Thoracic aorta (tissue), 2 donors: ENCODE measurements around the gene SNRPB. TPM values are rescaled to one million over a fixed set of nuclear protein-coding genes. Genes with fewer than 3 reads are reported as not detected.

Experiments
- ATAC-seq: fragments of 150-250 bp; one replicate; pipeline ENCODE4 v1.8.0; 2017; ENCODE audit warnings: low read depth; ENCODE audit not compliant: insufficient number of reproducible peaks, low FRiP score
- DNase-seq: peaks from one replicate; pipeline ENCODE4 v3.0.0-alpha.2; 2020; ENCODE audit warnings: low spot score
- H3K27ac ChIP-seq, 2 donors: fragments of 200-600 bp; sonication (generic); 1 replicate in 1 of 2; 2 replicates in 1 of 2; pipeline ENCODE4 v1.5.1; 2016; ENCODE audit warnings: mild to moderate bottlenecking in 2 of 2, moderate library complexity in 2 of 2
- H3K27me3 ChIP-seq: fragments of 200-600 bp; sonication (generic); replicated peaks from 2 replicates; pipeline ENCODE4 v1.6.0; 2016; ENCODE audit warnings: mild to moderate bottlenecking; ENCODE audit not compliant: insufficient read depth
- H3K36me3 ChIP-seq: fragments of 200-600 bp; sonication (generic); one replicate; pipeline ENCODE4 v1.5.1; 2016
- H3K4me1 ChIP-seq, 2 donors: fragments of 200-600 bp; sonication (generic); 1 replicate in 1 of 2; 2 replicates in 1 of 2; pipeline versions ENCODE4 v1.5.1 to v1.6.0; 2016; ENCODE audit warnings: low read depth in 2 of 2, mild to moderate bottlenecking in 1 of 2; ENCODE audit not compliant: control insufficient read depth in 1 of 2
- H3K4me3 ChIP-seq: fragments of 200-600 bp; sonication (generic); 2 replicates; pipeline ENCODE4 v1.5.1; 2016; ENCODE audit warnings: mild to moderate bottlenecking
- H3K9me3 ChIP-seq: fragments of 200-600 bp; sonication (generic); 2 replicates; pipeline ENCODE4 v1.5.1; 2016
- CTCF ChIP-seq: fragments of 200-600 bp; sonication (generic); IDR thresholded peaks from one replicate; pipeline ENCODE4 v1.5.1; 2019; ENCODE audit warnings: antibody characterized with exemption
- total RNA-seq, 2 donors: library from RNA; depleted of rRNA; stranded (reverse); fragments of >200 nt; gene quantifications; one replicate each; pipeline versions ENCODE4 v1.1.0 to v1.2.3, GENCODE V29; 2016

The SNRPB gene
- total RNA-seq, 2 donors from 2014 or later, result 107 to 153 TPM

- Histone ChIP-seq H3K9me3 (no peaks in the 10 kb centered on the region), H3K4me1 (no peaks in the 10 kb centered on the region), H3K27ac (no peak overlapping the region), H3K27me3 (no peaks in the 10 kb centered on the region), H3K4me3 (no peak overlapping the region), H3K36me3 (no peaks in the 10 kb centered on the region)
- no peak for TF ChIP-seq CTCF
- ATAC-seq (no peak), DNase-seq (no peak)
Measured at GRCh38 chr20:2430538-2430937, 40.1 kb downstream of the SNRPB start.

GRCh38 chr20:2429051-2429450 is 41.5 kb downstream of the SNRPB start:
- DNase-seq, result no peak
- no peak for TF ChIP-seq CTCF
- Histone ChIP-seq H3K9me3 (no peaks in the 10 kb centered on the region), H3K36me3 (no peaks in the 10 kb centered on the region), H3K27me3 (no peaks in the 10 kb centered on the region), H3K27ac (no peak overlapping the region), H3K4me3 (no peak overlapping the region), H3K4me1 (no peaks in the 10 kb centered on the region)
- ATAC-seq, result no peak

DNA sequence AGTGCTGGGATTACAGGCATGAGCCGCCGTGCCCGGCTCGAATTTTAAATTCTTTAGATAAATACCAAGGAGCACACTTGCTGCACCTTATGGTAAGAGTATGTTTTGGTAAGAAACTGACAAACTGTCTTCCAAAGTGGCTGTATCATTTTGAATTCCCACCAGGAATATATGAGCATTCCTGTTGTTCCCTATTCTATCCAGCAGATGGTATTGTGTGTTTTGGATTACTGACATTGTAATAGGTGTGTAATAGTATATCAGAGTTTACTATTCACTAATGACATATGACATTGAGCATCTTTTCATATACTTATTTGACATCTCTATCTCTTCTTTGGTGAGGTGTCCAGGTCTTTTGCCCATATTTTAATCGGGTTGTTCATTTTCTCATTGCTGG is 49.3 kb downstream of the SNRPB start:
- Histone ChIP-seq H3K27ac (no peak overlapping the region), H3K4me1 (no peaks in the 10 kb centered on the region), H3K4me3 (no peak overlapping the region), H3K9me3 (no peaks in the 10 kb centered on the region), H3K27me3 (no peaks in the 10 kb centered on the region), H3K36me3 (no peaks in the 10 kb centered on the region)
- DNase-seq (no peak), ATAC-seq (no peak)
- no peak for TF ChIP-seq CTCF

DNA sequence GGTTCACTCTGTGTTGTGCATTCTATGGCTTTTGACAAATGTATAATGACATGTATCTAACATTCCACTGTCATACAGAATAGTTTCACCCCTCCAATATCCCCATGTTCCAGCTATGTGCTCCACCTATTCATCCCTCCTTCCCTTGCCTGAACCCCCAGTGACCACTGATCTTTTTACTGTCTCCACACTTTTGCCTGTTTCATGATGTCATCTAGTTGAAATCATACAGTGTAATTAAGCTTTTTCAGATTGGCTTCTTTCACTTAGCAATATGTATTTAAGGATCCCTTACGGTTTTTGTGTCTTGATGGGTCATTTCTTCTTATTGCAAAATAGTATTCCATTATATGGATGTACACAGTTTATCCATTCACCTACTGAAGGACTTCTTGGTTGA is 50.1 kb downstream of the SNRPB start:
- no peak overlapping the region for H3K4me3 ChIP-seq
- DNase-seq (no peak), ATAC-seq (no peak)
- H3K27ac ChIP-seq, result no peak overlapping the region
- TF ChIP-seq CTCF, result no peak
- no peaks in the 10 kb centered on the region for H3K4me1 ChIP-seq
- no peaks in the 10 kb centered on the region for H3K9me3 ChIP-seq
- H3K36me3 ChIP-seq, result no peaks in the 10 kb centered on the region
- no peaks in the 10 kb centered on the region for H3K27me3 ChIP-seq

GRCh38 chr20:2418388-2418787 is 52.2 kb downstream of the SNRPB start:
- Histone ChIP-seq H3K36me3 (no peaks in the 10 kb centered on the region), H3K4me3 (no peak overlapping the region), H3K9me3 (no peaks in the 10 kb centered on the region), H3K4me1 (no peaks in the 10 kb centered on the region), H3K27me3 (no peaks in the 10 kb centered on the region), H3K27ac (no peak overlapping the region)
- DNase-seq, result no peak
- no peak for TF ChIP-seq CTCF
- no peak for ATAC-seq
